Activated T-cell treated with anti-CD3 and anti-CD28 coated beads for 4 hours (primary cell): ENCODE measurements around the gene TRIP13.

ENCODE experiments used
- DNase-seq: peaks from one replicate; pipeline ENCODE4 v3.0.0-alpha.2; 2020

The TRIP13 gene

GRCh38 chr5:855771-856530 lies 36.7 kb upstream of the TRIP13 start:
- DNase-seq, result no peak

GRCh38 chr5:856531-857425 lies 35.9 kb upstream of the TRIP13 start:
- no peak for DNase-seq

- no peak for DNase-seq
Measured at GRCh38 chr5:858726-859125, 34.0 kb upstream of the TRIP13 start.

- DNase-seq, result no peak
Measured at GRCh38 chr5:859391-859790, 33.3 kb upstream of the TRIP13 start.

GRCh38 chr5:859798-860296 lies 32.8 kb upstream of the TRIP13 start:
- DNase-seq, result no peak

- DNase-seq, result no peak
Measured at GRCh38 chr5:860506-861150, 32.1 kb upstream of the TRIP13 start.

- DNase-seq, result no peak
Measured at GRCh38 chr5:861442-862366, 31.0 kb upstream of the TRIP13 start.

GRCh38 chr5:862367-863243 lies 30.1 kb upstream of the TRIP13 start:
- no peak for DNase-seq

- no peak for DNase-seq
Measured at GRCh38 chr5:863244-863805, 29.4 kb upstream of the TRIP13 start.

GRCh38 chr5:864492-865167 lies 28.1 kb upstream of the TRIP13 start:
- no peak for DNase-seq

- DNase-seq, result no peak
Measured at GRCh38 chr5:865168-865521, 27.5 kb upstream of the TRIP13 start.

GRCh38 chr5:865771-866170 lies 26.9 kb upstream of the TRIP13 start:
- no peak for DNase-seq

- no peak for DNase-seq
Measured at GRCh38 chr5:867300-867870, 25.3 kb upstream of the TRIP13 start.

- DNase-seq, result no peak
Measured at GRCh38 chr5:868428-869135, 24.1 kb upstream of the TRIP13 start.

- no peak for DNase-seq
Measured at GRCh38 chr5:870956-871355, 21.7 kb upstream of the TRIP13 start.

- no peak for DNase-seq
Measured at GRCh38 chr5:871596-872298, 20.9 kb upstream of the TRIP13 start.

- no peak for DNase-seq
Measured at GRCh38 chr5:872301-872700, 20.4 kb upstream of the TRIP13 start.

GRCh38 chr5:873328-873727 lies 19.4 kb upstream of the TRIP13 start:
- DNase-seq, result no peak

- no peak for DNase-seq
Measured at GRCh38 chr5:875931-876330, 16.8 kb upstream of the TRIP13 start.
